Peyer's patch (tissue), 4 donors: ENCODE measurements around the gene CSF1R.

Experiments
- CTCF ChIP-seq, 6 experiments: fragments of 450-650 bp in 4 of 6; fragments of 200-600 bp in 2 of 6; sonication (generic) in 1 of 6; IDR thresholded peaks; one replicate each; pipeline ENCODE4 v1.5.1; 2017 to 2019; ENCODE audit warnings: antibody characterized with exemption in 6 of 6, mild to moderate bottlenecking in 3 of 6, moderate library complexity in 1 of 6
- POLR2A ChIP-seq, 2 donors: fragments of 450-650 bp; IDR thresholded peaks; one replicate each; pipeline ENCODE4 v1.5.1; 2017; ENCODE audit warnings: antibody characterized with exemption in 2 of 2, mild to moderate bottlenecking in 2 of 2, moderate library complexity in 2 of 2

GRCh38 chr5:150081541-150082283, 4.6 kb downstream of the CSF1R start:
- TF ChIP-seq CTCF (IDR thresholded peaks at IDR 0.05): no peak
- no peak for TF ChIP-seq POLR2A (IDR thresholded peaks at IDR 0.05)
